ENCODE data around the gene PARP16.

The PARP16 gene

GRCh38 chr15:65217526-65218482 is 68.9 kb downstream of the PARP16 start:
- Histone ChIP-seq H3K27me3 (replicated peaks; ENCODE audit: control insufficient read depth, insufficient read depth, low read length, poor library complexity, severe bottlenecking) (no peaks in the 10 kb centered on the region), H3K36me3 (ENCODE audit: control insufficient read depth, insufficient read depth, low read length) (no peaks in the 10 kb centered on the region), H3K27ac (ENCODE audit: insufficient read depth, low read length, poor library complexity, severe bottlenecking) (no peak overlapping the region), H3K9me3 (ENCODE audit: control insufficient read depth, low read length) (no peaks in the 10 kb centered on the region), H3K4me3 (ENCODE audit: insufficient read depth, low read depth, low read length, poor library complexity, severe bottlenecking) (no peak overlapping the region), H3K4me1 (ENCODE audit: control insufficient read depth, insufficient read depth, low read length, poor library complexity, severe bottlenecking) (no peaks in the 10 kb centered on the region)
- DNase-seq, result no peak

- Histone ChIP-seq H3K4me1 (ENCODE audit: control insufficient read depth, insufficient read depth, low read length, poor library complexity, severe bottlenecking) (no peaks in the 10 kb centered on the region), H3K9me3 (ENCODE audit: control insufficient read depth, low read length) (no peaks in the 10 kb centered on the region), H3K27me3 (replicated peaks; ENCODE audit: control insufficient read depth, insufficient read depth, low read length, poor library complexity, severe bottlenecking) (no peaks in the 10 kb centered on the region), H3K27ac (ENCODE audit: insufficient read depth, low read length, poor library complexity, severe bottlenecking) (no peak overlapping the region), H3K36me3 (ENCODE audit: control insufficient read depth, insufficient read depth, low read length) (no peaks in the 10 kb centered on the region), H3K4me3 (ENCODE audit: insufficient read depth, low read depth, low read length, poor library complexity, severe bottlenecking) (no peak overlapping the region)
- no peak for DNase-seq
These were observed 71.2 kb downstream of the PARP16 start for GRCh38 chr15:65215496-65215895.

GRCh38 chr15:65214010-65214409 is 72.7 kb downstream of the PARP16 start:
- no peak overlapping the region for H3K4me3 ChIP-seq (ENCODE audit: insufficient read depth, low read depth, low read length, poor library complexity, severe bottlenecking)
- H3K4me1 ChIP-seq (ENCODE audit: control insufficient read depth, insufficient read depth, low read length, poor library complexity, severe bottlenecking), result no peaks in the 10 kb centered on the region

DNA sequence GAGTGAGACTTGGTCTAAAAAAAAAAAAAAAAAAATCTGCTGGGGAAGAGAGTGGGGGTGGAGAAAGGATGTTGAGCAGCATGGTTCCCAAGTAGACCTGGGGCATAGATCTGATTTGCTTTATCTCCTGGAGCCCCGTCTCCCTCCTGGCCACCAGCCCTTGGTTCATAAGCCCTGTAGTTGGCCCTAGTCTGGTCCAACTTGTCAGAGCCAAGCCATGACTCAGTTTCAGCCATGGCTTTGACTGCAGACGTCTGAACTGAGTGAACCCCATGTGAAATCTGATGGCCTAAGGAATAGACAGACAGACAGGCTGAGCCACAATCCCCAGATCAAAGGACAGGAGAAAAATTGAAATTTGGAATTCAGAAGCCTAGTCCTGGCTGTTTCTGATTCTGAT is 73.4 kb downstream of the PARP16 start:
- no peak for DNase-seq
- H3K27me3 ChIP-seq (replicated peaks; ENCODE audit: control insufficient read depth, insufficient read depth, low read length, poor library complexity, severe bottlenecking), result no peaks in the 10 kb centered on the region
- no peaks in the 10 kb centered on the region for H3K9me3 ChIP-seq (ENCODE audit: control insufficient read depth, low read length)
- H3K36me3 ChIP-seq (ENCODE audit: control insufficient read depth, insufficient read depth, low read length), result no peaks in the 10 kb centered on the region
- no peak overlapping the region for H3K4me3 ChIP-seq (ENCODE audit: insufficient read depth, low read depth, low read length, poor library complexity, severe bottlenecking)
- H3K4me1 ChIP-seq (ENCODE audit: control insufficient read depth, insufficient read depth, low read length, poor library complexity, severe bottlenecking), result no peaks in the 10 kb centered on the region
- no peak overlapping the region for H3K27ac ChIP-seq (ENCODE audit: insufficient read depth, low read length, poor library complexity, severe bottlenecking)

More at GRCh38 chr15:65214010-65214409, 72.7 kb downstream of the PARP16 start:
- H3K27ac ChIP-seq (ENCODE audit: insufficient read depth, low read length, poor library complexity, severe bottlenecking), result no peak overlapping the region
- no peaks in the 10 kb centered on the region for H3K9me3 ChIP-seq (ENCODE audit: control insufficient read depth, low read length)
- no peaks in the 10 kb centered on the region for H3K36me3 ChIP-seq (ENCODE audit: control insufficient read depth, insufficient read depth, low read length)
- H3K27me3 ChIP-seq (replicated peaks; ENCODE audit: control insufficient read depth, insufficient read depth, low read length, poor library complexity, severe bottlenecking), result no peaks in the 10 kb centered on the region
- DNase-seq, result no peak

GRCh38 chr15:65212097-65212496 is 74.6 kb downstream of the PARP16 start:
- Histone ChIP-seq H3K4me1 (ENCODE audit: control insufficient read depth, insufficient read depth, low read length, poor library complexity, severe bottlenecking) (no peaks in the 10 kb centered on the region), H3K36me3 (ENCODE audit: control insufficient read depth, insufficient read depth, low read length) (no peaks in the 10 kb centered on the region), H3K4me3 (ENCODE audit: insufficient read depth, low read depth, low read length, poor library complexity, severe bottlenecking) (no peak overlapping the region), H3K27me3 (replicated peaks; ENCODE audit: control insufficient read depth, insufficient read depth, low read length, poor library complexity, severe bottlenecking) (no peaks in the 10 kb centered on the region), H3K9me3 (ENCODE audit: control insufficient read depth, low read length) (no peaks in the 10 kb centered on the region), H3K27ac (ENCODE audit: insufficient read depth, low read length, poor library complexity, severe bottlenecking) (no peak overlapping the region)
- DNase-seq, result no peak

DNA sequence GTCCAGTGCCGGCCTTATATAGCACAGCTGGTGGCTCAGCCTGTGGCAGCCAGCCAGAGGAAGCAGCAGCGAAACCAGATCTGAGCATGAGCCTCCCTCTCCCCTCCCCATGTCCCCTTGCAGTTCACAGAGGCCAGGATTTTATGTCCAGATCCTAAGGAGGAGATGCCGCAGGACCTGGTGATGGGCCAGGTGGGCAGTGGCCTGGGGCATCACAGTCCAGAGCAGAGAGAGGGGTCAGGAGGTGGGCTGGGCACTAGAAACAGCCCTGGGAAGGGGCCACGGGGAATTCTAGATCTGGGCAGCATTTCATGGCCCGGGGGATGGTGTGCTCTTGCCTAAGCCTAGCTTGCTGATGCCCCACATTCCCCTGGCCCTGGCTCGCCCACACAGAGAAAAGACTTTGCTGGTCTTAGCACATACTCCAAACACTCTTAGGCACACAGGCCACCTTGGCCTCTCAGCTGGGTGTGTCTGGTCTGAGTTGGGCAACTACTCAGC is 75.2 kb downstream of the PARP16 start:
- H3K27ac ChIP-seq (ENCODE audit: insufficient read depth, low read length, poor library complexity, severe bottlenecking), result no peak overlapping the region
- no peaks in the 10 kb centered on the region for H3K4me1 ChIP-seq (ENCODE audit: control insufficient read depth, insufficient read depth, low read length, poor library complexity, severe bottlenecking)
- no peaks in the 10 kb centered on the region for H3K9me3 ChIP-seq (ENCODE audit: control insufficient read depth, low read length)
- no peaks in the 10 kb centered on the region for H3K36me3 ChIP-seq (ENCODE audit: control insufficient read depth, insufficient read depth, low read length)
- H3K4me3 ChIP-seq (ENCODE audit: insufficient read depth, low read depth, low read length, poor library complexity, severe bottlenecking), result no peak overlapping the region
- DNase-seq, result no peak
- no peaks in the 10 kb centered on the region for H3K27me3 ChIP-seq (replicated peaks; ENCODE audit: control insufficient read depth, insufficient read depth, low read length, poor library complexity, severe bottlenecking)

DNA sequence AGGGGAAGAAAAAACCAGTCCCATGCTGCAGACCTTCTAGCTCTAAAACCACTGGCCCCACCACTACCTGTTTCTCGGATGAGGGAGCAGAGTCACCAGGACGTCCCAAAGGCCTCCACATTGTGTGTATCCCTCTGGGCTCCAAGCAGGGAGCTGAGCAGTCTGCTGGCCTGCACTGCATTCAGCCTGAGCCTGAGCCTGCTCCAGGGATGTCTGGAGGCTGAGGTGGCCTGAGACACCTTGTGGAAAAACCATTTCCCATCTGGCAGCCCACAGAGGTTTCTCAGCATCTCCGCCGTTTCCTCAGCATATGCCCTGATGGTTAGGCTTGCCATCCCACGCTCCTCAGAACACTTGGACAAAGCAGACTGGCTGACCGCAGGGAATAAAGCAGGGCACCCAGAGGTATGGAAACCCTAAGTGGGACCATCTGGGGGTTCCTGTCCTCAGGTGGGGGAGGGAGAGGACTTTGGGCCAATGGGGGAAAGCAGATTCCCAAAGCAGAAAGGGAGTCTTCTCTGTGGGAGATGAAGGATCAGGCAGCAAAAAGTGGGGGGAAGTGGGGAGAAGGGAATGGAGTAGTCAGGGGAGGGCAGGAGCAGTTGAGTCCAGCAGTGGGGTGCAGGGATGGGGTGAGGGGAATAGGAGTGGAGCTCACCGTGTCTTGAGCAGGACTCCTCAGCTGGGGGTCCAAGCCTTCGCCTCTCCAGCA is 75.8 kb downstream of the PARP16 start, which contains the start of gene CILP:
CILP (minus strand) TSS at position 704 of the 712 bp plus-strand sequence. CDS start 1,718 bp downstream, outside the sequence.
- DNase-seq, result no peak
- H3K4me3 ChIP-seq (ENCODE audit: insufficient read depth, low read depth, low read length, poor library complexity, severe bottlenecking), result no peak within 1 kb of the TSS
- no peaks in the 10 kb centered on the region for H3K27me3 ChIP-seq (replicated peaks; ENCODE audit: control insufficient read depth, insufficient read depth, low read length, poor library complexity, severe bottlenecking)
- no peaks in the 10 kb centered on the region for H3K9me3 ChIP-seq (ENCODE audit: control insufficient read depth, low read length)
- no peaks in the 10 kb centered on the region for H3K36me3 ChIP-seq (ENCODE audit: control insufficient read depth, insufficient read depth, low read length)
- no peaks in the 10 kb centered on the region for H3K4me1 ChIP-seq (ENCODE audit: control insufficient read depth, insufficient read depth, low read length, poor library complexity, severe bottlenecking)
- no peak within 1 kb of the TSS for H3K27ac ChIP-seq (ENCODE audit: insufficient read depth, low read length, poor library complexity, severe bottlenecking)

DNA sequence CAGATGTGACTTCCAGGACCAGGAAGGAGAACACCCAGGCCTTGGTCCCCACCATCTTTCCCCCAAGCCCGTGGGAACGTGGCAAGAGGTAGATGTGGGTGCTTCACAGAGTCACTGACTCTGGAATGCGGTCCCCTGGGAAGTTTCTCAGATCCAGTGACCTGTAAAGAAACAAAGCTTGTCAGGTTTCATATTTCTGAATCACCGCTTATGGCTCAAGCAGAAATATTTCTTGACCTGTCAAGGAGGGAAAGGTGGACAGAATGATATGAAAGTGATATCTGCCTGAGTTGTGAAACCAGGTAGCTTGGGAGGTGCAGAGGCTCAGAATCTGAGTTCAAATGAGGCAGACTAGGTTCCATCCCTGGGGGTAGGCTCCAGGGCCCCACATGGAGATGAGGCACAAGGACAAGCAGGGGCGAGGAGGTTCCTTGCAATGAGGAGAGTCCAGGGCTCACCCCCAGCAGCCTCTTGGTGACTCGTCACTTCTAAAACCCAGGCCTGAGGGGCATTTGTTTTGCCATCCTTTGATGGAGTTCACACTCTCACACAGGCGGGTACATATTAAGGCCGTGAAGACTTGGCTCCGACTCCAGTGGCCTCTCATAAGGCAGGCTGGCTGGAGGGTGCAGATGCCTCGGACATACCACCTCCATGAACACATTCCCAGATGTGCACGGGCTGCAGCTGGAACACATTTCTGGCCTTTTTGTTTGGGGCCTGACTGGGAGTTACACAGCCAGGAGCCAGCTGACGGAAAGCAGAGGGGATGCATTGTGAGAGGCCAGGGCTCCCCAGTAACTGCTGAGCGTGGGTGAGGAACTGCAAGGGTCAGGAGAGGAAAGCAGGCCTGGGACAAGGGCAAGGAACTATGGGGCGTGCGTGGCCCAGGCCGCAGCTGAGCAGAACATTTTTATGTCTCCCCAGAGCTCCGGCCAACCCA is 76.7 kb downstream of the PARP16 start:
- Histone ChIP-seq H3K27ac (ENCODE audit: insufficient read depth, low read length, poor library complexity, severe bottlenecking) (no peak overlapping the region), H3K4me3 (ENCODE audit: insufficient read depth, low read depth, low read length, poor library complexity, severe bottlenecking) (no peak overlapping the region), H3K4me1 (ENCODE audit: control insufficient read depth, insufficient read depth, low read length, poor library complexity, severe bottlenecking) (no peaks in the 10 kb centered on the region), H3K9me3 (ENCODE audit: control insufficient read depth, low read length) (no peaks in the 10 kb centered on the region), H3K27me3 (replicated peaks; ENCODE audit: control insufficient read depth, insufficient read depth, low read length, poor library complexity, severe bottlenecking) (no peaks in the 10 kb centered on the region), H3K36me3 (ENCODE audit: control insufficient read depth, insufficient read depth, low read length) (no peaks in the 10 kb centered on the region)
- no peak for DNase-seq

GRCh38 chr15:65208647-65209046 is 78.0 kb downstream of the PARP16 start:
- Histone ChIP-seq H3K36me3 (ENCODE audit: control insufficient read depth, insufficient read depth, low read length) (no peaks in the 10 kb centered on the region), H3K27ac (ENCODE audit: insufficient read depth, low read length, poor library complexity, severe bottlenecking) (no peak overlapping the region), H3K27me3 (replicated peaks; ENCODE audit: control insufficient read depth, insufficient read depth, low read length, poor library complexity, severe bottlenecking) (no peaks in the 10 kb centered on the region), H3K4me3 (ENCODE audit: insufficient read depth, low read depth, low read length, poor library complexity, severe bottlenecking) (no peak overlapping the region), H3K4me1 (ENCODE audit: control insufficient read depth, insufficient read depth, low read length, poor library complexity, severe bottlenecking) (no peaks in the 10 kb centered on the region), H3K9me3 (ENCODE audit: control insufficient read depth, low read length) (no peaks in the 10 kb centered on the region)
- DNase-seq, result no peak
